NCI-H2171 treated with DMSO at 0.1 percent for 48 hours (cell line): ENCODE measurements around the gene MEIS2.

ENCODE experiments used
- DNase-seq: peaks from one replicate; lab custom pipeline; 2025; lab: John Stamatoyannopoulos, UW

Gene MEIS2

GRCh38 chr15:37077623-37078351, 22.6 kb downstream of the MEIS2 start:
- DNase-seq: no peak

DNA sequence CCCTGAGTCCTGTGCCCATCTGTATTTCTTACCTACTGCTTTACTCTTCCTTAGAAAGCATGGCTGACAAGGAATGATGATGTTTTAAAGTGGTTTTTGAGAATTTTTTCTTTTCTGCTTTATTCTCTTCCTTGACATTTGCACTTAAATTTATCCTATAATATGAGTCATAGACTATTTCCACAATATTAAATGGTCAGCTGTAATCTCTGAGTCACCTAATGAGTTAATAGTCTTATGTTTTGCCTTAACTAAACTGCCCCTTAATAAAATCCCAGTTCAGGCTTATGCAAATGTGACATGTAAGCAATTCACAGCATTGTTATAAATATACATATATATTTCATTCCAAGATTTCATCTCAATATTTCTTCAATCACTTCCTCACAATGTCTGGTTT, 23.8 kb downstream of the MEIS2 start:
- DNase-seq: no peak

DNA sequence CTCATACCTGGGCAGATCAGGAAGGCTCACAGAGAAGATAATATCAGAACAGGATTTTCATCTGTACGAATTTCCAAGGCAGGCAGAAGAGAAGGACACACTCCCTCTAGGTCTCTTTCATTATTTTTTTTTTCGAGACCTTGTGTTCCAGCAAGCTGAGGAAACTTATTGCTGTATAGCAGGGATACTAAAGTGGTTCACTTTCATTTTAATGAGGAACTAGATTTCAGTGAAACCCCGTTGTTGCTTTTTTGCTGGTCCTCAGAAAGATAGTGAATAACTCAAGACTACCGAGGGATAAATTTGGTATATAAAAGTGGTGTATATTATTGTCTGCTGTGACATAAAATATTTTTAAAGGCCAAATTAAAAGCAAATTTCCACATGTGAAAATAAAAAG, 24.6 kb downstream of the MEIS2 start:
- no peak for DNase-seq

DNA sequence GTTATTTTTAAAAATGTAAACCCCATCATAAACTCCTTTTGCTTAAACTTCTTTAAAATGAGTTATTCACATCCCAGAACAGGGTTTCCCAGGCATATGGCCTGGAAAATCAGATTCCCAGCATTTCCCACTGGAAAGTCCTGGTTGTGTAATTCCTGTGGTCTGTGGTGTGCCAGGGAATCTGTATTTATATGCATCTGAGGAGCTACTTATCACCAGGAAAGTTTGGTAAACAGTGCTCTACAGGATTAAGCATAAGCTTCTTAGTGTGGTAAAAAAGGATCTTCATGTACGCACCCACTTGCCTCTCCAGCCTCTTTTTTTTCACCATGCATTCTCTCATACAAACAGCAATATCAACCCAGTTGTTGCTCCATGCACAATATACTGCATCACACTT, 28.2 kb downstream of the MEIS2 start:
- no peak for DNase-seq

- no peak for DNase-seq
Measured at GRCh38 chr15:37071134-37071533, 29.2 kb downstream of the MEIS2 start.

DNA sequence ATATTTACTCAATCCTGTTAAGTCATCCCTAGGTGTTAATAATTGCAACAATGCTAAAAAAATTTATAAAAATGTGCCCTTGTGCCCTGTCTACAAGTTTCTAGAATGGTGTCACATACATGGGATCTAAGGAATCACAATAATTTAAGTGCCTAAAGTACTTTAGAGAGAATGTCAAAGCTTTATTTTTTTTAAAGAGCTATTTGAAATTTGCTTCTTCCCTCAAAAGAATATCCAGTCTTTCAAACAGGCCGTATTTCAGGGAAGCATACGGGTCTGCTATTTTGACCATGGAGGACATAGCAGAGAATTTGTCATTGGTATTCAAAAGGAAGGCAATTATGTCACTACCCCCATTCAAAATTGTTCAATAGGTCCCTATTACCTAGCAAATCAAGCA, 29.7 kb downstream of the MEIS2 start:
- no peak for DNase-seq

DNA sequence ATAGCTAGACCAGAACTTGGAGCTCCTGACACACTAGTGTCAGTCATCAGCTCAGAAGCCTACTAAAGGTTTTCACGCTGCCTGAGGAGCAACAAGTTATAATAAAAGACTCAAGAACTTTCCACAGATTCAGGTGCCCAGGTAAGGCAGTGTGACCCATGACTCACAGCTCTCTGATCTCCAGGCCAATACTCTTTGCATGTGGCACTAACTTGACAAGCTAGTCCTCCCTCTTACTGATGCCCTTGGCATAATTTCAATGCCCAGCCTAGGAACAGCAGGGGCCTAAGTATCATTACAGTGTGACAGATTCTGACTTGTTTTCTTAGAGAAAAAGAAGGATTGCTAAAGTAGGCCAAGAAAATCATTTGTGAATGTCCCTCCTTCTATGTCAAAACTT, 38.4 kb downstream of the MEIS2 start:
- DNase-seq: no peak

GRCh38 chr15:37059086-37059485, 41.3 kb downstream of the MEIS2 start:
- DNase-seq: no peak

- no peak for DNase-seq
Measured at GRCh38 chr15:37058316-37058985, 41.9 kb downstream of the MEIS2 start.

- DNase-seq: no peak
Measured at GRCh38 chr15:37057831-37058230, 42.5 kb downstream of the MEIS2 start.

GRCh38 chr15:37057256-37057655, 43.1 kb downstream of the MEIS2 start:
- DNase-seq: no peak

DNA sequence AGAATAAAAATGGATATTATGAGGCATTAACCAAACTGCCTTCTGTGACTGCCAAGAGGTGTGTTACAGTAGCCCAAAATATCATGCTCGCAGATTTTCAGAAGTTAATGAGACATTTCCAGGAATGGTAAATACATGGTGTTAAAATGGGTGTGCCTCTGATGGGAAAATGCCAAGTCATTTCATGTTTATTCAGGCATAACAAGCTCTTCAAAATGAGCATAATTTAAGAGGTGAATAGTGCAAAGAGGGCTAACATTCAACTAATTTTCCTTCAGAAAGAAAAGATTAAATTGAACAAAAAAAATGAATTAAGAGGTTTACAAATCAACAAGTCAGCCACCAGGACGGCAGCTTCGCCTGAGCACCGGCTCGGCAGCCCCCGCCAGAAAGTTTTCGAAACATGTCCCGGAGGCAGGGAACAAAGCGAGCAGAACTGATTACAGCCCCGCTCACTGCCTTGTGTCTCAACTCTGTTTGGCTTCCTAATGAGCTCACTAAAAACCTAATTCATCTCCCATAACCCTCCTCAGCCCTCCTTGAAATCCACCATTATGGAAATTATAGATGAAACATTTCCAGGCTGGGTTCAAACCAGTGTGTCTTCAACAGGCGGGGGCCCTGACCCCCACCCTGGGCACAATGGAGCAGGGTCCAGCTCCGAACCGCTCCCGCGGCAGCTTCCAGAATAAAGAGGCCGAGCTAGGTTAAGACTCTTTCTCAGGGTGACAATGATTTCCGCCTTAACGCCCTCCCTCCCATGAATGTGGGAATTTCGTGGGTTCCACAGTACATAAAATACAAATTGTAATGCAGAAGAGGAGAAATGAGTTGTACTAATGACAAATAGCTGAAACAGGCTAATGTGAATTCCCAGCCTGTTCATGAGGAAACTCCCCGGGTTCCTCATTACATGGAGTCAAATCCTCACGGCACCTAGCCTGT, 43.9 kb downstream of the MEIS2 start:
- no peak for DNase-seq

DNA sequence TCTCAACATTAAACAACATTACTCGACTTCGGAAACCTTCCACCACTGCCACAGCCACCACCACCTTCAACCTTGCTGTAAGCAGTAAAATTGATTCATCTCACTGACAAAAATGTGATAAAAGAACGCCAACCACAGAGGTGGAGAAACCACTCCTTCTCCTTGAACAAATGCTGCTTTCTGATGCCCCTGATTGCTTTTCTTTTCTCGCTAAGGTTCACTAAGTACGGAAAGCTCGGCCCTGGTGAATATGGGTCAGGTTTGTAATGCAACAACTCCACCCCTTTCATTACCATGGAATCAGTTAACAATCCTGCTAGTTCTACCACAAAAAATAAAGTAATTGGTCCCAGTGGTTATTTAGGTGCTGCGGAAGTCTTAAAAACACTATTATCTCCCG, 44.9 kb downstream of the MEIS2 start:
- DNase-seq: no peak

DNA sequence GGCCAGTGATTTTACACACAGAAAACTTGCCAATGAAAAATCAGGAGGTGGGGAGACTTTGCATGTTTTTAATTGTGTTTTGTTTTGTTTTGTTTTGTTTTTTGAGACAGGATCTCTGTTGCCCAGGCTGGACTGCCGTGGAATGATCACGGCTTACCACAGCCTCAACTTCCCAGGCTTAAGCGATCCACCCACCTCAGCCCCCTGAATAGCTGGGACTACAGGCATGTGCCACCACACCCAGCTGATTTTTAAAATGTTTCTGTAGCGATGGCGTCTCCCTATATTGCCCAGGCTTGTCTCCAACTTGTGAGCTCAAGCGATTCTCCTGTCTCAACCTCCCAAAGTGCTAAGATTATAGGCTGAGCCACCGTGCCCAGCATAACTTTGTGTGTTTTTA, 46.0 kb downstream of the MEIS2 start:
- DNase-seq: no peak

DNA sequence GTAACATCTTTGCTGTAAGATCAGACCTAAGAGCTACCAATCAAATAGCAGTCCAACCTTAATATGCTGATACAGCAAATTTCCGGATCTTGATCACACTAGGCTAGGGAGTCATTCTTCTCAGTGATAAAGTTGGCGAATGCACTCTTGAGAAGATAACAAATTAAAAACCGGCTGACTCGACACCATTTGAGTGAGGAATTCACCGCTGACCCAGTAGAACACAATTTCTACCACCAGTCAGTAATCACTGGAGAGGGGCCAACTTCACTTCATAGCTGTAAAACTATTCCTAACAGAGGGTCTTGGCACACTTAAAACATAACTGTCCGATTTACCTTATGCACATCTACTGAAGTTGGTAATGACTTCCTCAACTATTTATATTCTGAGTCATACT, 47.2 kb downstream of the MEIS2 start:
- no peak for DNase-seq

- no peak for DNase-seq
Measured at GRCh38 chr15:37050345-37050744, 50.0 kb downstream of the MEIS2 start.

GRCh38 chr15:37046876-37047614, 53.3 kb downstream of the MEIS2 start:
- no peak for DNase-seq

DNA sequence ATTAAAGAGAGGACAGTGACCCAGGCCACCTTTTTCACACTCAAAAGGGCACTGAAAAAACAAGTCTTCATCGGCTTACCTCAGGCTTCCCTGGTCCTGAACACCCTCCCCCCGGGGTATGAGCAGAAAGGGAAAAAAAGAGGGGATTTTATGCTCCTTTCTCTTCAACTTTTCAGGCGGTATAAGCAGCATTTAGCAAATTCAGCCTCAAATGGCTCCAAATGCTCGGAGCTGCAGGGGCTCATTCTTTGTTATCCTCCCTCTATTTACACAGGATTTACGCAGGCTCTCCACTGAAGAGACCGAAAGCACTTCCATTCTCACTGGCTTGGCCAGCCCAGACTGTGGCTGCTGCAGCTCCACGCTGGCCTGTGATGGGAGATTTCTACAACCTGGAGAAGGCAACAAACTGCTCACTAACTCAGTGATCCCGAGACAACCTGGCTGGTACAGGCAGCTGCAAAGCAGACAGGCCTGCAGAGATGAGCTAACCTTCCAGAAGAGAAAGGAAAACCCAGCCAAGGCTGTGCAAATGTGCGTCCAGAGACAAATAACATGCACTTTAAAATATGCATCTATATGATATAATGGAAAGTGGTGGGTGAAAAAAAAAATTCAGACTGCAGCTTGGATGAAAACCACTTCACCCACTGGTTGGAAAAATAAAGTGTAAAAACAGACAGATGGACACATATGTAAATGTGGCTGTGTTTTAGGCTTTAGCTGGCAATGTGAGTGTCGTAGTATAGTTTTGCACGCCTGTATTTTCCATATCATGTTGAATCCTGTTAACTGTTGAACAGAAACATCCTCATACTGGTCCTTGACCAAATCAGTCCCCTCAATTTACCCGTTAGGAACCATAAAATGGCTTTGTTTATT, 54.2 kb downstream of the MEIS2 start:
- DNase-seq: no peak

DNA sequence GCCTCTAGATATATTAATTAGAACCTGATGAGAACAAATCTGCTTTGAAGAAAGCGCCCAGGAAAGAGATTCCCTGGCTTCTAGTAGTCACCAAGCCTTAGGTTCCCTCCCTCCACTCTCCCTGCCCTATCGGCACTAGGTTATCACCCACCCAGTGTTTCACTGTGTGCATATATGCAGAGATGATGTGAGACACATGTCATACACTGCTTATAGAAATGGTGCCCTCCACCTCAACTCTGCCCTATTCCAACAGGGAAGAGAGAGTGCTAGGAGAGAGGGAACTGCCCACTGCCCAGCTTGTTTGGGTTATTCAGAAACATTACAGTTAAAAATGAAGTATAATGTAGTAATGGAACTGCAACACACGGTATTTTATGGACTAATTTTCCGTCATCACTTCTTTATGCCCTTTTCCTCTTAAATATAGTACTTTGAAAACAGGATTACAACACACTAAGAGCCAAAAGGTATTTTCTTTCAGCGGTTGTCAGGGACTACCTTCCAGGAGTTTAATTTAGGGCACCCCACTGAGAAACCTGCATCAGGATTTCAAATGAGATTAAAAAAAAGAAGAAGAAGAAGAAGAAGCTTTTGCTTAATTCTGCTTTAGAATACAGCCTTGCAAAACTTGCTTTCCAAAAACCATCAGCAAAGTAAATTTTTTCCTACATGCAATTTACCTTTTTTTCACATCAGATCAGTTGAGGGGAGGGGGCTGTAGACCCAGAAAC, 55.3 kb downstream of the MEIS2 start:
- no peak for DNase-seq

DNA sequence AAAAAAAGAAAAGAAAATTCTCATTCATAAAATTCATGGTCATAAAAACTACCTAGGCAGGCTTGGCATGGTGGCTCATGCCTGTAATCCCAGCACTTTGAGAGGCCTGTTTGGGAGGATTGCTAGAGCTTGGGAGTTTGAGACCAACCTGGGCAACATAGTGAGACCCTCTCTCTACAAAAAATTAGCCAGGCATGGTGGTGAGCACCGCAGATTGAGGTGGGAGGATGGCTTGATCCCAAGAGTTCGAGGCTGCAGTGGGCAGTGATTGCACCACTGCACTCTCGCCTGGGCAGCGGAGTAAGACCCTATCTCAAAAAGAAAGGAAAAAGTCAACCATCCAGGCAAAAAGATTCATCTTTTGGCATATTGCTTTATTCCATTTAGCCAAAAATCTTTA, 58.5 kb downstream of the MEIS2 start:
- DNase-seq: no peak
